Heart right ventricle (tissue), 16 donors: ENCODE measurements around the gene GCK. TPM values are rescaled to one million over a fixed set of nuclear protein-coding genes. Genes with fewer than 3 reads are reported as not detected.

ENCODE experiments used
- ATAC-seq, 8 donors: fragments of 200-7000 bp; cut with Tn5 transposase; one replicate each; pipeline ENCODE4 v1.9.1; 2020; ENCODE audit warnings: mild to moderate bottlenecking in 8 of 8, moderate library complexity in 8 of 8, moderate number of reproducible peaks in 1 of 8
- DNase-seq, 2 donors: peaks; one replicate each; pipeline ENCODE4 v3.0.0-alpha.2; 2020
- H3K27ac ChIP-seq, 10 donors: fragments of 200-600 bp; sonication (generic) in 2 of 10; one replicate each; pipeline versions ENCODE4 v1.5.0 to v1.8.0; 2020 to 2022; ENCODE audit warnings: mild to moderate bottlenecking in 3 of 10
- H3K27me3 ChIP-seq, 7 donors: fragments of 200-600 bp; one replicate each; pipeline ENCODE4 v1.8.0; 2021 to 2022; ENCODE audit warnings: mild to moderate bottlenecking in 2 of 7
- H3K36me3 ChIP-seq, 9 donors: fragments of 200-600 bp; sonication (generic) in 1 of 9; one replicate each; pipeline versions ENCODE4 v1.5.0 to v1.8.0; 2020 to 2022; ENCODE audit warnings: mild to moderate bottlenecking in 2 of 9
- H3K4me1 ChIP-seq, 9 donors: fragments of 200-600 bp; sonication (generic) in 1 of 9; one replicate each; pipeline versions ENCODE4 v1.5.0 to v1.8.0; 2020 to 2022; ENCODE audit warnings: mild to moderate bottlenecking in 4 of 9
- H3K4me3 ChIP-seq, 10 donors: fragments of 200-600 bp; sonication (generic) in 2 of 10; one replicate each; pipeline versions ENCODE4 v1.5.0 to v1.8.0; 2020 to 2022; ENCODE audit warnings: mild to moderate bottlenecking in 7 of 10, moderate library complexity in 2 of 10
- H3K9me3 ChIP-seq, 11 donors: fragments of 200-600 bp in 10 of 11; sonication (generic) in 2 of 11; one replicate each; pipeline versions ENCODE4 v1.5.0 to v1.8.0; 2013 to 2022; ENCODE audit warnings: mild to moderate bottlenecking in 2 of 11, control low read depth in 1 of 11, moderate library complexity in 1 of 11
- WGBS, 2 donors: extraction: QIAGEN DNeasy Blood & Tissue Kit; methylation state at CpG; one replicate each; pipeline ENCODE4 v1.1.7; 2013; ENCODE audit warnings: inconsistent platforms in 1 of 2; 5-methylcytosine and 5-hydroxymethylcytosine counted together
- intact Hi-C, 10 donors: fragments of 100-400 bp; cut with DNase I; formaldehyde crosslinking; loops; one replicate each; pipeline versions ENCODE4 v1.11.1 to v1.14.2; 2022
- polyA plus RNA-seq, 2 donors: library from polyadenylated mRNA; stranded (reverse); fragments of 200-250 nt; gene quantifications; one replicate each; pipeline ENCODE4 v1.2.3, GENCODE V29; 2013
- total RNA-seq, 10 donors: library from RNA; stranded (reverse); fragmentation: NEBNext Ultra II Directional in 3 of 10; extraction: Animal tissue kit (Norgen Biotek cat#: 25700) in 3 of 10; gene quantifications; one replicate each; pipeline versions ENCODE4 v1.2.1 to v1.2.4, GENCODE V29; 2021 to 2023
- TF ChIP-seq, protein P1 (sequence below), 9 donors: fragments of 200-600 bp; sonication (generic) in 2 of 9; IDR thresholded peaks; one replicate each; pipeline versions ENCODE4 v1.5.0 to v1.8.0; 2021 to 2022; ENCODE audit warnings: antibody characterized with exemption in 9 of 9, mild to moderate bottlenecking in 5 of 9, moderate library complexity in 1 of 9
- donor health status: Arrhythmogenic right ventricular cardiomyopathy.
- donor health status: ischemic (EF 13 %, LVEDD 7.1; RV severe dilation, severe dysfunction).
- donor health status: healthy with polysubstance abuse.
- donor health status: DM: no; HTN: yes; CAD: no.
- donor health status: DM: no; HTN: no; CAD: no.
- donor health status: ischemic (EF 25% LVEDD 6.9; RV normal size, moderate dysfunction).
- donor health status: ischemic (EF 25% LVEDD 5.7; RV mildly dilated, moderate dysfunction).
- donor health status: healthy.
- donor health status: DM: yes; HTN: yes; CAD: no.
- donor health status: Ischemic cardiomyopathy.
- donor health status: ischemic (EF 35%, LVEDD 5.7; RV mildly dilated, moderate dysfunction).
- donor health status: nonischemic (EF 11% LVEDD 7.7; RV severe dilation, severe dysfunction).
- donor health status: DM: yes; HTN: yes; CAD: no.
- donor health status: PGD.
- donor health status: ischemic (EF 29% LVEDD 5.4; RV normal size, mild dysfunction).
- donor health status: nonischemic (EF 23%, LVEDD 6.1; RV moderate dilation, normal function).

The GCK gene
- total and polyA plus RNA-seq, 12 donors = 0.50 to 6.0 (median 1.5) TPM

DNA sequence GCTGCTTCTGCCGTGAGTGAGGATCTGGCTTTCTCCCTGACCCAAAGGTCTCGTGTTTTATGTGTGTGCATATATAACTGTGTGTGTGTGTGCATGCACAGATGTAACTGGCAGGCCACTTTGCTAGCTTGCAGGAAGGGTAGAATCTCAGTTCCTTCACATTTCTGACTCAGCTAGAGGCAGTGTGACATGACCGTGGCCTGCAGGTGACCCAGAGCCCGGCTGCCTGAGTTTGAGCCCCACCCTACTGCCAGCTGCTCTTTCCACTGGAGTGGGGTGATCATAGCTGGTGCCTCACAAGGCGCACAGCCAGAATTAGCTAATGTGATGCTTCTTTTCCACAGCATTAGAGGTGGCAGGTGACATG, 38.8 kb downstream of the GCK start:
- no peak for DNase-seq
- peaks cover 0 to 14% (median 9%) of the 10 kb centered on the region in 9 donors for H3K4me1 ChIP-seq
- no peaks in the 10 kb centered on the region for H3K36me3 ChIP-seq
- H3K27me3 ChIP-seq = peaks cover 0 to 17% (median 4%) of the 10 kb centered on the region in 7 donors
- no peaks in the 10 kb centered on the region for H3K9me3 ChIP-seq
- ATAC-seq = no peak
- 79 to 83% methylated on average over 5 of the region's 5 CpGs for WGBS, 2 donors
- TF ChIP-seq, protein P1, sequence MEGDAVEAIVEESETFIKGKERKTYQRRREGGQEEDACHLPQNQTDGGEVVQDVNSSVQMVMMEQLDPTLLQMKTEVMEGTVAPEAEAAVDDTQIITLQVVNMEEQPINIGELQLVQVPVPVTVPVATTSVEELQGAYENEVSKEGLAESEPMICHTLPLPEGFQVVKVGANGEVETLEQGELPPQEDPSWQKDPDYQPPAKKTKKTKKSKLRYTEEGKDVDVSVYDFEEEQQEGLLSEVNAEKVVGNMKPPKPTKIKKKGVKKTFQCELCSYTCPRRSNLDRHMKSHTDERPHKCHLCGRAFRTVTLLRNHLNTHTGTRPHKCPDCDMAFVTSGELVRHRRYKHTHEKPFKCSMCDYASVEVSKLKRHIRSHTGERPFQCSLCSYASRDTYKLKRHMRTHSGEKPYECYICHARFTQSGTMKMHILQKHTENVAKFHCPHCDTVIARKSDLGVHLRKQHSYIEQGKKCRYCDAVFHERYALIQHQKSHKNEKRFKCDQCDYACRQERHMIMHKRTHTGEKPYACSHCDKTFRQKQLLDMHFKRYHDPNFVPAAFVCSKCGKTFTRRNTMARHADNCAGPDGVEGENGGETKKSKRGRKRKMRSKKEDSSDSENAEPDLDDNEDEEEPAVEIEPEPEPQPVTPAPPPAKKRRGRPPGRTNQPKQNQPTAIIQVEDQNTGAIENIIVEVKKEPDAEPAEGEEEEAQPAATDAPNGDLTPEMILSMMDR (IDR thresholded peaks at IDR 0.05) = no peak
- H3K4me3 ChIP-seq = no peak overlapping the region
- intact Hi-C loops = no loop called here
- no peak overlapping the region for H3K27ac ChIP-seq

DNA sequence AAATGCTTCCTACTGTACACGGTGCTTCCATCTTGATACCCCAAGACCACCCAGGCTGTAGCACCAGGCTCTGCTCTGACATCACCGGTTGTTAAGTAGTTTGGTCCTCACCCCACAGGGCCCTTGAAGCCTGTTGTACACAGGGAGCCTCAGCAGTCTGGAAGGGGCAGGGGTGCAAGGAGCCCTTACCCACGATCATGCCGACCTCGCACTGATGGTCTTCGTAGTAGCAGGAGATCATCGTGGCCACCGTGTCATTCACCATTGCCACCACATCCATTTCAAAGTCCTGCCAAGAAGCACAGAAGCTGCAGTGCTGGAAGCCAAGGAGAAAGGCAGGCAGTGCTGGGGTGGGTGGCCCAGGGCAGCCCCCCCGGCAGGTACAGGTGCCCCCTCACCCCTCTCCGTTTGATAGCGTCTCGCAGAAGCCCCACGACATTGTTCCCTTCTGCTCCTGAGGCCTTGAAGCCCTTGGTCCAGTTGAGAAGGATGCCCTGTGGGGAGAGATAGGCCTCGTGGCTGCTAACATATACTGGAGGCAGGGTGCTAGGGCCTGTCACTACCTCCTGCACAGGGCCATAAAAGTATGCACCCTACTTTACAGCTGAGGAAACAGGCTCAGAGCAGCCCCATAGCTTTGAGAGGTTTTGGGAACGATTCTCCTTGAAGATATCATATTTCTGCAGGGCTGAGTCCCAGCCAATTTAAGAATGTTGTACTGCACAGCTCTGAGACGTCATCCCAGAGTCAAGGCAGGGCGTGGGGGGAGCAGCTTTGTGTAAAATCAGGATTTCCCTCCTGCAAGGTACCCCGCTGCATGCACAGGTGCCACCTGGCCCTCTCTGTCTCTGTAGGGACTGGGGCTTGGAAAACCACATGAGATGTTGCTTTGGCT, 39.4 kb downstream of the GCK start:
- intact Hi-C loops = loop anchor here in 2 of 10 donors (10.0 kb wide), 1 partner anchor 45 kb away; no protein-coding TSS in a partner anchor
- H3K4me3 ChIP-seq = no peak overlapping the region
- no peak overlapping the region for H3K27ac ChIP-seq
- H3K27me3 ChIP-seq = peaks cover 0 to 21% (median 9%) of the 10 kb centered on the region in 7 donors
- H3K9me3 ChIP-seq = no peaks in the 10 kb centered on the region
- TF ChIP-seq, protein P1 (IDR thresholded peaks at IDR 0.05) = no peak
- peaks cover 0 to 18% (median 12%) of the 10 kb centered on the region in 9 donors for H3K4me1 ChIP-seq
- H3K36me3 ChIP-seq = no peaks in the 10 kb centered on the region
- no peak for DNase-seq
- ATAC-seq = no peak
- WGBS, 2 donors = 84 to 88% methylated on average over 18 of the region's 18 CpGs

DNA sequence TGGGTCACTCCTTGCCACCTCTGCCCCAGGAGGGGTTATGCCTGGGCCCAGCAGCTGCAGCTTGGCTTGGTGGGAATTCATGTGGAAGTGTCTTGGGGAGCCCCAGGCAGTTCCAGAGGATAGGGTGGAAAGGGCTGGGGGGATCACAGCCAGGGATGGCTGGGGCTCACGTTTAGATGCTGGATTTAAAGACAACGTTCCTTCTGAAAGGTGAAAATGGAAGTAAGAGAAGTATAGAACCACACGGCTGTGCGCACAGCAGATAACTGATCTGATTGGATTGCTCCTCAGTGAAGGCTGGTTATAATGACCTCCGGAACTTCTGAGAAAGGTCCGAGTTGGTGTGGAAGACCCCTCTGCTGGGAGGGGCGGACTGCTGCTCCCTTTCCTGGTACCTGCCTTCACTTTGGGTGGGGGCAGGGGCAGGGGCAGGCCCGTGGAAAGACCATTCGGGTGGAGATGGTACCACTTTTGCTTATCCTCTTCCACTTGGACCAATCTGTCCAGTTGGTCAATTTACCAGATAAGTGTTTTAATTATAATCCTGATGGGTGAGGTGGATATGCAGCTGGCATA, 40.2 kb downstream of the GCK start:
- TF ChIP-seq, protein P1 (IDR thresholded peaks at IDR 0.05) = no peak
- H3K4me1 ChIP-seq = peaks cover 0 to 18% (median 12%) of the 10 kb centered on the region in 9 donors
- H3K4me3 ChIP-seq = no peak overlapping the region
- no peaks in the 10 kb centered on the region for H3K36me3 ChIP-seq
- ATAC-seq (no peak), DNase-seq (no peak)
- WGBS, 2 donors = 85 to 92% methylated on average over 9 of the region's 9 CpGs
- no peak overlapping the region for H3K27ac ChIP-seq
- intact Hi-C loops = loop anchor here in 2 of 10 donors (10.0 kb wide), 1 partner anchor 46 kb away; no protein-coding TSS in a partner anchor
- peaks cover 0 to 26% (median 9%) of the 10 kb centered on the region in 7 donors for H3K27me3 ChIP-seq
- no peaks in the 10 kb centered on the region for H3K9me3 ChIP-seq

DNA sequence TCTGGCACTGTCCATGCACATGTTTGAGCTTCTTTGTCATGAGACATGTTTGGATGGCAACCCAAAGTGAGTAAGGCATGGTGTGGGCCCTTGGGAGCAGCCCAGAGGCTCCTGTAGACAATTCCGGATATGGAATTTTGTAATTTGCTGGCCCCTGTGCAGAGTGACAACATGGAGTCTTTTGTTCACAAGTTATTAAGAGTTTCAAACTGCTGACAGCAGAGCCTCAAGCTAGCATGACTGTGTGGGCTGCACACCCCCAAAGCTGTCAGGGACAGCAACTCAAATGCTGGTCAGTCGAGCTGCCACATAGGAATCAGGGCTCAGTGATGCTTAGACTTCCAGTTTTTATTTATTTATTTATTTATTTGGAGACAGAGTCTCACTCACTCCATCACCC, 41.1 kb downstream of the GCK start:
- DNase-seq = no peak
- Histone ChIP-seq H3K9me3 (no peaks in the 10 kb centered on the region), H3K27ac (no peak overlapping the region), H3K36me3 (no peaks in the 10 kb centered on the region), H3K4me3 (no peak overlapping the region), H3K27me3 (peaks cover 0 to 26% (median 9%) of the 10 kb centered on the region in 7 donors), H3K4me1 (peaks cover 0 to 18% (median 12%) of the 10 kb centered on the region in 9 donors)
- TF ChIP-seq, protein P1 (IDR thresholded peaks at IDR 0.05) = no peak
- intact Hi-C loops = loop anchor here in 2 of 10 donors (10.0 kb wide), 1 partner anchor 47 kb away; no protein-coding TSS in a partner anchor
- ATAC-seq = peak in 1 of 8 donors; percentile 3
- 73 to 79% methylated on average over 2 of the region's 2 CpGs for WGBS, 2 donors
